Measurements from ENCODE around the gene CEBPG. TPM values are rescaled to one million over a fixed set of nuclear protein-coding genes. Genes with fewer than 3 reads are reported as not detected.

CEBPG gene
- total RNA-seq, 2 experiments from 2014 or later: 26.2 to 26.3 TPM

GRCh38 chr19:33362508-33363228 is 10.8 kb upstream of the CEBPG start:
- H3K9me3 Mint-ChIP-seq: no peaks in the 10 kb centered on the region
- no peak overlapping the region for H3K4me3 Mint-ChIP-seq
- H3K4me1 Mint-ChIP-seq: no peaks in the 10 kb centered on the region
- no peak overlapping the region for H3K27ac Mint-ChIP-seq
- ATAC-seq (ENCODE audit: low read depth) (no peak), DNase-seq (no peak)
- H3K27me3 Mint-ChIP-seq: peaks cover 17% of the 10 kb centered on the region
- POLR2A ChIA-PET: interaction anchor here (1.1 kb wide), 1 partner anchor 11 kb away, joined by 5 read pairs; the partner anchor contains the start of gene CEBPG
- H3K36me3 Mint-ChIP-seq: no peaks in the 10 kb centered on the region

GRCh38 chr19:33363476-33363875 is 10.0 kb upstream of the CEBPG start:
- Mint-ChIP-seq H3K4me3 (no peak overlapping the region), H3K27me3 (peaks cover 15% of the 10 kb centered on the region), H3K36me3 (no peaks in the 10 kb centered on the region), H3K4me1 (no peaks in the 10 kb centered on the region), H3K27ac (no peak overlapping the region), H3K9me3 (no peaks in the 10 kb centered on the region)
- POLR2A ChIA-PET: interaction anchor here (1.1 kb wide), 1 partner anchor 10 kb away, joined by 5 read pairs; the partner anchor contains the start of gene CEBPG
- no peak for ATAC-seq (ENCODE audit: low read depth)
- no peak for DNase-seq

- DNase-seq (no peak), ATAC-seq (ENCODE audit: low read depth) (no peak)
- no peaks in the 10 kb centered on the region for H3K4me1 Mint-ChIP-seq
- H3K27me3 Mint-ChIP-seq: peaks cover 18% of the 10 kb centered on the region
- no peaks in the 10 kb centered on the region for H3K36me3 Mint-ChIP-seq
- no peak overlapping the region for H3K4me3 Mint-ChIP-seq
- POLR2A ChIA-PET: no interaction called here
- H3K27ac Mint-ChIP-seq: no peak overlapping the region
- no peaks in the 10 kb centered on the region for H3K9me3 Mint-ChIP-seq
Observed at GRCh38 chr19:33365691-33366090, 7.8 kb upstream of the CEBPG start.

- Mint-ChIP-seq H3K36me3 (no peaks in the 10 kb centered on the region), H3K27me3 (peaks cover 18% of the 10 kb centered on the region), H3K27ac (no peak overlapping the region), H3K9me3 (no peaks in the 10 kb centered on the region), H3K4me3 (no peak overlapping the region), H3K4me1 (no peaks in the 10 kb centered on the region)
- ATAC-seq (ENCODE audit: low read depth) (no peak), DNase-seq (no peak)
- POLR2A ChIA-PET: no interaction called here
Observed at GRCh38 chr19:33366127-33366526, 7.4 kb upstream of the CEBPG start.

- Mint-ChIP-seq H3K27ac (no peak overlapping the region), H3K27me3 (peaks cover 18% of the 10 kb centered on the region), H3K9me3 (no peaks in the 10 kb centered on the region), H3K4me3 (no peak overlapping the region), H3K36me3 (no peaks in the 10 kb centered on the region), H3K4me1 (no peaks in the 10 kb centered on the region)
- DNase-seq: no peak
- ATAC-seq (ENCODE audit: low read depth): no peak
- POLR2A ChIA-PET: no interaction called here
Observed at GRCh38 chr19:33366897-33367296, 6.6 kb upstream of the CEBPG start.

GRCh38 chr19:33368074-33368864 is 5.2 kb upstream of the CEBPG start:
- H3K27ac Mint-ChIP-seq: no peak overlapping the region

GRCh38 chr19:33370783-33371182 is 2.7 kb upstream of the CEBPG start:
- POLR2A ChIA-PET: interaction anchor here (1.4 kb wide), 1 partner anchor 67 kb away, joined by 3 read pairs; no protein-coding TSS in a partner anchor
- no peak overlapping the region for H3K27ac Mint-ChIP-seq

More at GRCh38 chr19:33368074-33368864, 5.2 kb upstream of the CEBPG start:
- POLR2A ChIA-PET: no interaction called here
- Mint-ChIP-seq H3K36me3 (no peaks in the 10 kb centered on the region), H3K4me1 (peaks cover 2% of the 10 kb centered on the region), H3K9me3 (no peaks in the 10 kb centered on the region), H3K27me3 (peaks cover 17% of the 10 kb centered on the region), H3K4me3 (no peak overlapping the region)
- ATAC-seq (ENCODE audit: low read depth): no peak
- DNase-seq: no peak

GRCh38 chr19:33374236-33374714 is 766 bp downstream of the CEBPG start:
- H3K27ac Mint-ChIP-seq: peak overlapping the region; percentile 78
- DNase-seq (no peak), ATAC-seq (ENCODE audit: low read depth) (no peak)
- POLR2A ChIA-PET: interaction anchor here (1.0 to 2.9 kb wide), 5 partner anchors 11 to 986 kb away, joined by 3 to 9 read pairs (median 3); partner anchors contain the start of gene CEBPA
- H3K4me1 Mint-ChIP-seq: peaks cover 32% of the 10 kb centered on the region
- H3K9me3 Mint-ChIP-seq: no peaks in the 10 kb centered on the region
- H3K4me3 Mint-ChIP-seq: peak overlapping the region; percentile 87
- H3K27me3 Mint-ChIP-seq: peaks cover 2% of the 10 kb centered on the region
- H3K36me3 Mint-ChIP-seq: peaks cover 13% of the 10 kb centered on the region

More at GRCh38 chr19:33370783-33371182, 2.7 kb upstream of the CEBPG start:
- Mint-ChIP-seq H3K36me3 (peaks cover 3% of the 10 kb centered on the region), H3K27me3 (peaks cover 17% of the 10 kb centered on the region), H3K9me3 (no peaks in the 10 kb centered on the region), H3K4me3 (no peak overlapping the region), H3K4me1 (peaks cover 16% of the 10 kb centered on the region)
- ATAC-seq (ENCODE audit: low read depth) (no peak), DNase-seq (no peak)

- no peaks in the 10 kb centered on the region for H3K9me3 Mint-ChIP-seq
- POLR2A ChIA-PET: interaction anchor here (2.1 to 2.9 kb wide), 2 partner anchors 12 to 215 kb away, joined by 5 to 9 read pairs; no protein-coding TSS in a partner anchor
- peaks cover 32% of the 10 kb centered on the region for H3K4me1 Mint-ChIP-seq
- H3K27me3 Mint-ChIP-seq: peaks cover 2% of the 10 kb centered on the region
- H3K36me3 Mint-ChIP-seq: peaks cover 17% of the 10 kb centered on the region
- H3K4me3 Mint-ChIP-seq: peak overlapping the region; percentile 87
- H3K27ac Mint-ChIP-seq: no peak overlapping the region
- ATAC-seq (ENCODE audit: low read depth) (no peak), DNase-seq (no peak)
Observed at GRCh38 chr19:33375156-33375836, 1.8 kb downstream of the CEBPG start.

GRCh38 chr19:33375837-33376159 is 2.3 kb downstream of the CEBPG start:
- Mint-ChIP-seq H3K4me3 (peak overlapping the region; percentile 21), H3K27ac (no peak overlapping the region), H3K27me3 (peaks cover 2% of the 10 kb centered on the region), H3K4me1 (peaks cover 32% of the 10 kb centered on the region), H3K36me3 (peaks cover 17% of the 10 kb centered on the region), H3K9me3 (no peaks in the 10 kb centered on the region)
- no peak for DNase-seq
- no peak for ATAC-seq (ENCODE audit: low read depth)
- POLR2A ChIA-PET: no interaction called here

GRCh38 chr19:33376423-33376822 is 2.9 kb downstream of the CEBPG start:
- Mint-ChIP-seq H3K27me3 (peaks cover 2% of the 10 kb centered on the region), H3K4me3 (no peak overlapping the region), H3K36me3 (peaks cover 17% of the 10 kb centered on the region), H3K9me3 (no peaks in the 10 kb centered on the region), H3K27ac (no peak overlapping the region), H3K4me1 (peaks cover 32% of the 10 kb centered on the region)
- POLR2A ChIA-PET: no interaction called here
- no peak for ATAC-seq (ENCODE audit: low read depth)
- DNase-seq: no peak

- Mint-ChIP-seq H3K36me3 (peaks cover 17% of the 10 kb centered on the region), H3K27me3 (peaks cover 2% of the 10 kb centered on the region), H3K4me3 (no peak overlapping the region), H3K9me3 (no peaks in the 10 kb centered on the region), H3K4me1 (peaks cover 32% of the 10 kb centered on the region), H3K27ac (no peak overlapping the region)
- ATAC-seq (ENCODE audit: low read depth): no peak
- POLR2A ChIA-PET: no interaction called here
- no peak for DNase-seq
Observed at GRCh38 chr19:33376941-33377557, 3.5 kb downstream of the CEBPG start.
